T1000 (cell line): ENCODE results near the gene FAM136A.
"Not testable (repeated sequence)": the region's sequence is repeated elsewhere in the genome, so short reads cannot be mapped to it uniquely, and the experiment has no call there.

Experiments used
- DNase-seq: peaks from one replicate; lab custom pipeline; 2025; ENCODE audit warnings: mixed read lengths; lab: John Stamatoyannopoulos, UW

The FAM136A gene

DNA sequence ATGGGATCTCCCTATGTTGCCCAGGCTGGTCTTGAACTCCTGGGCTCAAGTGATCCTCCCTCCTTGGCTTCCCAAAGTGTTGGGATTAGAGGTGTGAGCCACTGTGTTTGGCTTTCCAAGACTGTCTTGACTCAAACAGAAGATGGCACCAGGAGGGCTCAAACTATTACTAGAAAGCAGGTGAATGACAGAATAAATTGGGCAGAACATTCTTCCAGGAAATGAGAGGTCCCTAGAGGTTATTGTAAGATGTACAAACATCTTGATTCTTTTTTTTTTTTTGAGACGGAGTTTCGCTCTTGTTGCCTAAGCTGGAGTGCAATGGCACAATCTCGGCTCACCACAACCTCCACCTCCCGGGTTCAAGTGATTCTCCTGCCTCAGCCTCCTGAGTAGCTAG, 4.0 kb downstream of the FAM136A start:
- DNase-seq, result not testable (repeated sequence)

DNA sequence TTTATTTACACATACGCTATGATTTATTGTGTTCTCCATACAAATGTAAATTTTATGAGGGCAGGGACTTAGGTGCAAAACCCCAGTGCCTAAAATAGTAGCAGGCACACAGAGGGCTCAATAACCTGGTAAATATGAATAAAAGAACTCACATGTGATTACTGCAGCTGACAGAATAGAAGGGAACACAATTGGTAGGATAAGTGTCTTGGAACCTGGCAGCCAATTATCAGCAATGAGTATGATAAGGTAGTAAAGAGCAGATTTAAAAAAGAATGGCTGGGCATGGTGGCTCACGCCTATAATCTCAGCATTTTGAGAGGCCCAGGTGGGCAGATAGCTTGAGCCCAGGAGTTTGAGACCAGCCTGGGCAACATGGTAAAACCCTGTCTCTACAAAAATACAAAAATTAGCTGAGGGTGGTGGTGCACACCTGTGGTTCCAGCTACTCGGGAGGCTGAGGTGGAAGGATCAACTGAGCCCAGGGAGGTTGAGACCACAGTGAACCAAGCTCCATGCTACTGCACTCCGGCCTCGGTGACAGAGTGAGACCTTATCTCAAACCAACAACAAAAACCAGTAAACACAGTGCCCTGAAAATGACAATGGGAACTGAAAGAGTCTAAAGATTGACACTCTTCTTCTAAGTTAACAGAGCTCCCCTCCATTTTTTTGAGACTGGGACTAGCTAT, 18.2 kb downstream of the FAM136A start:
- DNase-seq, result no peak

DNA sequence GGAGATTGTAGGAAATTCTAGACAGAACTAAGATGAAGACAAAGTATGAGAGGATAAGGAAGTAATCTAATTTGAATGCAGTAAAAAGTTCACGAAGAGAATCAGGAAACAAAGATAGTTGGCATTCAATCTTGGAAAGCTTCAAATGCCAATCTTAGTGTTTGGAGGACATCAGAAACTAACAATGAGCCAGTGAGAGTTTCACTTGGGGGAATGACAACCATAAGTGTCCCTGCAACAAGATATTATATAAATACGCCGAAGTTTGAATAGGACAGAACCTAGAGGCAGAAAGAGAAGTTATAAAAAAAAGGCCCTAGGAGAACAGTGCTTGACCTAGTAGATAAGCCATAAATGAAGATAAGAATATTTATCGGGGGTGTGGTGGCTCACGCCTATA, 19.4 kb downstream of the FAM136A start:
- no peak for DNase-seq

DNA sequence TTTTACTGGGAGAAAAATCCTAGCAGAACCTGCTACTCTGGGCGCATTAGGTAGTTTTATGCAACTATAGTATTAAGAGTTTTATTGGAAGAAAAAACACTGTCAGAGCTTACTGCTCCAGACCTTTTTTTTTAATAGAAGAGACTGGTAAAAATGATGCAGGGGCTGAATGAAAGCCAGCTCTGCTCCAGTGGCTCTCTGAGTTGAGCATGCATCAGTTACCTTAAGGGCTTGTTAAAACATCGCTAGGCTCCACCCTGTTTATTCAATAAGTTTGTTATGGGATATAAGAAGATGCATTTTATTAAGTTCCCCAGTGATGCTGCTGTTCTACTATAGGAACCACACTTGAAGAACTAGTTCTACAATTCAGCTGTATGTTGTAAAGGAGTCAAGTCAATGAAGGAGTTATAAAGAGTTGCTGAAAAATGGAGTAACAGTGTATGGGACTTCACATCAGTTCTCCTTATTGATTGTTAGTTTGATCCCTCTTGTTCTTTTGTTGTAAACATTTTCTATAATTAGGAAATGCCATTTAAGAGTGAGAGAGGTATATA, 21.5 kb downstream of the FAM136A start:
- DNase-seq, result no peak

DNA sequence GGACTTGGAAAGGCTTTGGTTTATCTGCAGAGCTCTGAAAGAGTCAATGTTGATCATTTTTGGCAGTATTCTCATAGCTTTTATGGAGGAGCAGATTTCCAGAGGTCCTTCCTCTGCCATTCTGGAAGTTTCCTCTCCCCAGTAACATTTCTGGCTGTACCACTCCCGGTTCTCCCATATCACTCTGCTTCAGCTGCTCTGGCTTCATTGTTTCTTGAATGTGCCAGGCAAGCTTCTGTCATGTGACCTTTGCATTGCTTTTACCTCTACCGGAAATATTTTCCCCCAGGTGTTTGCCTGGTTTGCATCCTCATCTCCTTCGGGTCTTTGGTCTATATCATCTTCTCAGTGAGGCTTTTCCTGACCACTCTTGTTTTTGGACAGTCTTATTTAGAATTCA, 31.5 kb downstream of the FAM136A start:
- no peak for DNase-seq

DNA sequence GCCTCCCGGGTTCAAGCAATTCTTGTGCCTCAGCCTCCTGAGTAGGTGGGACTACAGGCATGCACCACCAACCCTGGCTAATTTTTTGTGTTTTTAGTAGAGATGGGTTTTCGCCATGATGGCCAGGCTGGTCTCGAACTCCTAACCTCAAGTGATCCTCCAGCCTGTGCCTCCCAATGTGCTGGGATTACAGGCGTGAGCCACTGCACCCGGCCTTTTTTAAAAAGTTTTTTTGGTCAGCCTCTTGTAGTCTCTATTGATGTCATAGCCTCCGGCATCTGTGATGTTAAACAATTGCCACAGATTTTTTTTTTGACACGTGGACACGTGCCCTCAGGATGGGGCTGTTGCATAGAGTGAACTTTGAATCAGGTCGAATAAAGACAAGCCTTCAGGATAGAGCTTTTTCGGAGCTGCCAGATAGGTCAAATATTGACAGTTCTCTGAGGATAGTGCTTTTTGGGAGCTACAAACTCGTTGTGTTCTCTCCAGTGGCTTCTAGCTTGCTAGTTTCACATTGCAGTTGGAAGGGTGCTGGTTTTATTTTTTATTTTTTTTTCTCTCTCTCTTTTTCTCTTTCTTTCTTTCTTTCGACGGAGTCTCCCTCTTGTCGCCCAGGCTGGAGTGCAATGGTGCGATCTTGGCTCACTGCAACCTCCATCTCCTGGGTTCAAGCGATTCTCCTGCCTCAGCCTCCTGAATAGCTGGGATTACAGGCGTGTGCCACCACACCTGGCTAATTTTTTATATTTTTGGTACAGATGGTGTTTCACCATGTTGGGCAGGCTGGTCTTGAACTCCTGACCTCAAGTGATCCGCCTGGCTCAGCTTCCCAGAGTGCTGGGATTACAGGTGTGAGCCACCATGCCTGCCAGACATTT, 32.2 kb downstream of the FAM136A start:
- DNase-seq, result not testable (repeated sequence)

DNA sequence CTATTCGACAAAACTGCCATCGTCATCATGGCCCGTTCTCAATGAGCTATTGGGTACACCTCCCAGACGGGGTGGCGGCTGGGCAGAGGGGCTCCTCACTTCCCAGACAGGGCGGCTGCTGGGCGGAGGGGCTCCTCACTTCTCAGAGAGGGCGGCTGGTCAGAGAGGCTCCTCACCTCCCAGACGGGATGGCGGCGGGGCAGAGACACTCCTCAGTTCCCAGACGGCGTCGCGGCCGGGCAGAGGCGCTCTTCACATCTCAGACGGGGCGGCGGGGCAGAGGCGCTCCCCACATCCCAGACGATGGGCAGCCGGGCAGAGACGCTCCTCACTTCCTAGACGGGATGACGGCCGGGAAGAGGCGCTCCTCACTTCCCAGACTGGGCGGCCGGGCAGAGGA, 34.9 kb downstream of the FAM136A start:
- not testable (repeated sequence) for DNase-seq

DNA sequence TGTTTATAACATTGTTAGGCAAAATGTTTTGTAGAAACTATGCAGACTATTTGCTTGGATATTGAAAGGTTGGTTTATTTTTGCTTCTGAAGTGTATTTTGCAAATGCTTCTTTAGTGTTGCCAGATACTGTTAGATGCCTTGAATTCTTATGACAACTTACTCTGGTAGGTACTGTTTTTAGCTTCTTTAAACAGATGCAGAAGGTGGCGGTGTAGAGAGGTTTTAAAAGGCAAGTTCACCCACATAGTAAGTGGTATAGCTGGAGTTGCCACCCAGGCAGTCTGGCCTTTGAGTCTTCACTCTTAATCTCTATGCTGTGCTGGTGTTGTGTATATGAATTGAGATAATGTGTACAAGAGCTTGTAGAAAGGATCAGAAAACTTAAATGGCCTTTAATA, 40.4 kb downstream of the FAM136A start:
- no peak for DNase-seq

DNA sequence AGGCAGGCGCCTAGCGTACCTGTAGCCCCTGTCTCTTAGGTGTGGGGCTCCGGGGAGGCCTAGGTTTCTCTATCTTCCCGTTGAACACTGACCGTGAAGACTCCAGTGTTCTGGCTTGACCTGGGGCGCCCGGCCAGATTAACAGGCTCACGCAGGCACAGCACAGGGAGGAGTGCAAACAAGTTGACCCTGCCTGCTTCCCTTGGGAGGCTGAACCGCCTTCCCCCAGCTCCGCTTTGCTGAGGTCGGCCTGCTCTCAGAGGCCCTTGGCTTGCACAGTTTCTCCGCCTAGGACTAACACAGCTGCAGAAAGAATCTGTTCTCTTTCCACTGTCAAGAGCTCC, 43.4 kb downstream of the FAM136A start:
- DNase-seq, result no peak

DNA sequence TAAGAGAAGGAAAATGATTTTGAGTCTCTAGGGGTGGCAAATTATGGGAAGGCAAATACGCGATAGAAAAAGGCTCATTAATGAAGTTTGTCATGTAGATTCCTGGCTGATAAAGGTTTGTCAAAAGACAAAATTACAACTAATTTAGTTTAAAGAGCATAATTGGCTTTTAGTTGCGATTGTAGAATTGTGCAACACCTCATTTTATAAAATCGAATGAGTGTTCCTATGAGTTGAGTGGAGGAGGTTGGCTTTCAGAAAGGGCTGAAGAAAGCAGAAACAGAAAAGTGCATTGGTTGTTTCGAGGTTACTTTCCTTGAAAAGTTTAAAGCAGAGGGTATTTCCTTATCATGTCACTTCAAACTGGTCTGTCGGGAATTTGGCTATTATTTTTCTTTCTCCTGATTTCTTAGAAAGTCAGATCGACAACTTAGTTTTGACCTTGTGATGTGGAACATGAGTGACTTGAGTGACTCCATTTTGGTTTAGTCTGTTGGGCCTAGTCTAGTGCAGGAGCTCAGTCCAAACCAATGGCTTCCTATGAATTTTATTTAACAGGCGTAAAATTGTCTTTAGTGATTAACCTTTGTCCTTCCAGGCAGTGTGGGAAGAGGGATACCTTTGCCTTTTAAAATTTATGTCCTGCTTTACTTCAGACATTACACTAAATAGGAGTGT, 46.1 kb downstream of the FAM136A start:
- DNase-seq, result no peak

DNA sequence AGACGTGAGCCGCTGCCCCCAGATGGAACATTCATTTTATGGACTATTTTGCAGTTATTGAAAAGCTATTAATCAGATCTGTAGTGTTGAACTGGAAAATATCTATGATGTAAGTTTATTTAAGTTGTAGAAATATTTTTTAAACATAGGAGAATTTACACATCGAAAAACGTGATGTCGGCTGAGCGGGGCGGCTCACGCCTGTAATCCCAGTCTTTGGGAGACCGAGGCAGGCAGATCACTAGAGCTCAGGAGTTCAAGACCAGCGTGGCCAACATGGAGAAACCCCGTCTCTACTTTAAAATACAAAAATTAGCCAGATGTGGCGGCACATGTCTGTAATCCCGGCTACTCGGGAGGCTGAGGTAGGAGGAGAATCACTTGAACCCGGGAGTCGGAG, 51.4 kb downstream of the FAM136A start:
- DNase-seq, result no peak

DNA sequence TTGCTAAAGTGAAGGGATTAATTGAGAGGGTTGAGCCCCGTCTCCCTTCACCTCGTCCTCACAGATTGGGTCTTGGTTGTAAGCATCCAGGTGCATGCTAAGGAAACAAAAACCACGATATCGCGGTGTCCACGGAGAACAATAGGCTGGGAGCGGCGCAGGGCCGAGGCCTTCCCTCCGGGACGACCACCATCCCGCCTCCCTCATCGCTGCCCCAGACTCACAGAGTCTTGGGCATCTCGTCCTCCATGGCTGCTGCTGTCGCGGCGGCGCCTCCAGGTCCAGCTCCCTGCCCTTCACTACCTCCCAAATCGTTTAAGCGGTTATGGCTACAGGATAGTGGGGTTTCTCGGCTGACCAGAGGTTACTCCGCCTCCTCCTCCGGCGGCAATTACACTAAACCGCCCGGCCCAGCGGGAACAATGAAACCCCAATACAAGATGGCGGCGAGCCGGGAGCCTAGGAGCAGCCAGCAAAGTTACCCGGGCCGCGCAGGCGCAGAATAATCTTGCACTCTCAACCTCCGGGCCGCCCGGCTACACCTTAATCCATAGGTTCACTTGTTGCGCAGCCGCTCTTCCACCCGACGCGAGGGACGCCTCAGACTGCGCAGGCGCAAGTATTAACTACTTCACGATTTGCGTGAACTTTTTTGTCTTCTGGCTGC, 53.6 kb downstream of the FAM136A start, which contains the start of gene TIA1:
TSS of gene TIA1 (minus strand) at position 448 of the 667 bp plus-strand sequence. CDS start at position 250, 198 bp downstream.
- DNase-seq, result peak; percentile 96

DNA sequence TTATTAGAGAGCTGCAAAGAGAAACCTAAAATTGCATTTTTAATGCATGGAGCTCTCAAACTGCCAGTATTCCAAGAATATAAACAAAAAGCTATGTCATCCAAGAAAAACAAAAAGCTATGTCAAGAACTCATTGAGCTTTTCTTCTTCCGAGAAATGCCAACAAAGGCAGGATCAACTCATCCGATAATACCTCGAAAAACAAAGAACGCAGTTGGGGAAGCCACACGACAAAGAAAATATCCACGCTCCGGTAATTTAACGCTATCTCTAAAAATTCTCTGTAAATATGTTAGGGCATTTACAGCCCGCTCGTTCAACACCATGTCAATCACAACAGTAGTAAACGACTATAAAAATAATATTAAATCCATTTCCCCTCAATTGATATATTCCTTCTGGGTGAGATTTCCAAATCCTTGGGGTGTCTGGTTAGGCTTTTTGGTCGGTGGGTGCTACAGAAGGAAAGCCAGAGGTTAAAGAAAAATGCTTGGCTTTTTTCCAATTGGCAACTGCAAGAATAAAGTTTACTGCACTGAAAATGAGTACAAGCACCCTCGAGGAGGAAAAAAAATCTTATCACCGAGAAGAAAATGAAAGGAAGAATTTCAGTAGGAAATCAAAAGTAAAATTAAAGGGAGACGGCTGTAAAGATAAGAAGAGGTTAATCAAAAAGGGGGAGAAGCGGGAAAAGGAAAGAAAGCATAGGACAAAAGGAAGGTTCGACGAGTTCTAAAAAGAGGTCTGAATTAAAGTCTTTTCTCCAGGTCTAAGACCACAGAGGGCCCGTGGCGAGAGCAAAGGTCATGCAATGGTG, 54.3 kb downstream of the FAM136A start:
- DNase-seq, result no peak
